GM19193 (cell line): ENCODE measurements around the gene VPS41.

Experiments used
- POLR2A ChIP-seq: IDR thresholded peaks from 4 replicates; pipeline ENCODE4 v1.6.1; 2011; ENCODE audit not compliant: insufficient read depth, insufficient read length; ENCODE audit errors: extremely low read depth

VPS41 gene

GRCh38 chr7:38881947-38882684 lies 26.9 kb downstream of the VPS41 start:
- no peak for TF ChIP-seq POLR2A

DNA sequence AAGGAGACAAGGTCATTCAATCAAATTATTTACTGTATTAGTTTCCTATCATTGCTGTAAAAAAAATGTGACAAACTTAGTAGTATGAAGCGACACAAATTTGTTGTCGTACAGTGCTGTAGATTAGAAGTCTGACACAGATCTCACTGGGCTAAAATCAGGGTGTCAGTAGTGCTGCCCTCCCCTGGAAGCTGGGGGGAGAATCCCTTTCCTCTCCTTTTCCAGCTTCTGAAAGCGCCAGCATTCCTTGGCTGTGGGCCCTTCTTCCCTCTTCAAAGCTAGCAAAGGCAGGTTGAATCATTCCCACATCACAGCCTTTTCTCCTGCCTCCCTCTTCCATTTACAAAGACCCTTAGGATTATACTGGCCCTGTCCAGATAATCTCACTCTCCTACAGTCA lies 28.0 kb downstream of the VPS41 start:
- no peak for TF ChIP-seq POLR2A

DNA sequence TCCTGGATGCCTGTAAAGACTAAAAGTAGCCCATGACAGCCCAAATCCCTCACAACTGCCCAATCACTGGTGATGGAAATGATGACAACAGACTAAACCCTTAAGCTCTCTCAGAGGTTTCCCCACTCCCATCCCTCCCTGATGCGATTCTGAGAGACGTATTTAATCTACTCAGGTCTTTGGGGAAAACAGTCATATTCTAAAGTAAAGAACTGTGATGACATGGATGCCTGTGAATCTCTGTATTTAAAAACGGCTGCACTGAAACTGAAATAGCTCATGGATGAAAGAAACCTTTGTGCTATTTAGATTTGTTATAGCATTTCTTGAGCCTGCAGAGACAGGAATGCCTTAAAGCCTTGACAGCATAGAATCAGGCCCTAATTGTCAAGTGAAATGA lies 28.5 kb downstream of the VPS41 start:
- no peak for TF ChIP-seq POLR2A

DNA sequence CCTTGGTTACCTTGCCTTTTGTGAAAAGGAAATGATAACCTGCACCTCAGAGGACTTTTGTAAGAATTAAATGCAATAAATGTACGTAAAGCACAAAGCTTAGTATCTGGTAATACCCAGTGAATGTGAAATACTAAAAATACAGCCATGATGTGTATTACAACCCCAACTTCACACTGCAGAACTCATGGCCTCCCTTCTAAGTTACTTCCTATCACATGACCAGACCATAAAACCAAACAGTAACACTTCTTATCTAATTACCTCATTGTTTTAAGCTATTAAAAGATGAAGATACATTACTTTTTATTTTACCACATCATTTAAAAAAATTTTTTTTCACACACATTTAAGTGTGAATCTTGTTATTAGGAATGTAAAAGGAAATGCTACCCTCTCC lies 29.0 kb downstream of the VPS41 start:
- no peak for TF ChIP-seq POLR2A

DNA sequence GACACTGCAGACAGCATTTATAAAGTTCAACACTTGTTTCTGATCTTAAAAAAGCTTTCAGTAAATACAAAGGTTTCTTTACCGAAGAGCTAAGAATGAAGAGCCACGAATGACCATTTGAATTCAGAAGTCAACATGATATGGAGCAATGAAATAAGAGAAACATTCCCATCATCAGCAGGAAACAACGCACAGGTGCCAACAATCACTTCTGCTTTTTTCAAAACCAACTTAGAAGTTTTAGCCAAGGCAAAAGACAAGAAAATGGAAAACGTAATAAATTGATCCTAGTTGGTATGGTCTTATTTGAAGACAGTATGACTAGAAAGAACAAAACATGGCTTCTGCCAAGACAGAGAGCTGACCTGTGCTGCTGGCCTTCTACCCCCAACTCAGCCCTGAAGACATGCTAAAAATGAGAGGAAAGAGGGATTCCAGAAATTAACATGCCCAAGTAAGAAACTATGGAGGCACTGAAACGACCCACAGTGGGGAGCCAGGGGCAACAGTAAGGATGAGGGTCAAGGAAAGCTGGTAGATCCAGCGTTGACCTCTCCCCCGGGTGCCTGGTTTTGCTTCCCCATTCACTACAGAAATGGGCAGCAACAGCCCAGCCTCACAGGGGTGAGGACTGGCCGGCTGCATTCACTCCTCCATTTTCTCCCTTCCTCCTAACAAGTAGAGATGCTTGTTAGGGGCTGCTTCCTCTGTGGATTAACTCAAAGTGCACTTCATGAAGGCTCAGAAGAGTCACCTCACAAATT lies 30.1 kb downstream of the VPS41 start:
- no peak for TF ChIP-seq POLR2A

- no peak for TF ChIP-seq POLR2A
Measured at GRCh38 chr7:38873433-38873832, 35.6 kb downstream of the VPS41 start.

DNA sequence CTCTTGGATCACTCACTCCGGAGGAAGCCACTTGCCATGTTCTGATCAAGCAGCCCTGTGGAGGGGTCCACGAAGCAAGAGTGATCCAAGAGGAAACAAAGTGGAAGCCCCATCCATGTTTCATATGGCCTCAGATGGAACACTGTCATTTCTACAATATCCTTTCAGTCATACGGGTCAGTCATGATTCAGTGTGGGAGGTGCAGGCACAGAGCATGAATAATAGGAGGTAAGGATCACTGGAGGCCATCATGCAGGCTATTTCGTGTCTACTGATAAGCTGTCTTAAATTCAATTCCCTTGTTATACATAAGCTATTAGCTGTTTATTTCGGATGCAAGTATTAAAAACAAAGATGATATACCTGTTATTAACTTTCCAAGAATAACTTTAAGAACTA lies 36.8 kb downstream of the VPS41 start:
- TF ChIP-seq POLR2A: no peak

GRCh38 chr7:38870147-38870546 lies 38.8 kb downstream of the VPS41 start:
- no peak for TF ChIP-seq POLR2A

GRCh38 chr7:38863601-38864291 lies 45.2 kb downstream of the VPS41 start:
- no peak for TF ChIP-seq POLR2A

DNA sequence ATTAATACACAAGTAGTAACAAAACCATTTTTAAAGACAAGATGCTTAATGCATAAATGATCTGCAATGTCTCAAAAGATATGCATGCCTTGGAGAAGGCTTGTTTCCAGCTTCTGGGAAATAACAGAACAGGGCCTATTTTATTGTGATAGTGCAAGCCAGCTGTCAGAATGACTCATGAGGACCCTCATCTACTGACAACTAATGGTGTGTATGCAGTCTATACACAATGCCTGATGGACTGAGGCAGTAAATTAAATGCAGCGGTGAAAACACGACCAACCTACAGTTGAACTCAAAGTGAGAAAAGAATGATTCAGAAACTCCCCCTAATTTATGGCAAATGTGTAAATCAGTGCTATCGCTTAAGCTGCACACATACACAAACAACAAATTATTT lies 46.3 kb downstream of the VPS41 start:
- no peak for TF ChIP-seq POLR2A

- no peak for TF ChIP-seq POLR2A
Measured at GRCh38 chr7:38858259-38858884, 50.6 kb downstream of the VPS41 start.

GRCh38 chr7:38855867-38856266 lies 53.1 kb downstream of the VPS41 start:
- TF ChIP-seq POLR2A: no peak

DNA sequence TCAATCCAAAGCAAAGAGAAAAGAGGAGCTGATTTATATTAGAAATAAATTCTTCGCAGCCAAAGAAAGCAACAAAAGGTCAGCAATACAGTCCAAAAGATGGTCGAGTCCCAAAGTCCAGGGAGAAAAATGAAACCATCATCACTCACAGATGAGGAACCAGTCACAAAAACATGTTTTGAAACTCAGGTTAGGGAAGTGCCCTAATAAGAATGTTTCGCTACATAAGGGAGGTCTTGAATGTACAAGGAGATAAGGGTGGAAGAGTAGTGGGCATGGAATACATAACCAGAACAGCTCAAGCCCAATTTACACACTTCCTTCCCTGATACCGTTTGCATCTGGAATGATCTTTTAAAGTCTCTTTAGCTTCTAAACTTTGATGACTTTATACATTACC lies 53.6 kb downstream of the VPS41 start:
- no peak for TF ChIP-seq POLR2A

GRCh38 chr7:38851321-38851720 lies 57.7 kb downstream of the VPS41 start:
- TF ChIP-seq POLR2A: no peak

- no peak for TF ChIP-seq POLR2A
Measured at GRCh38 chr7:38846280-38846679, 62.7 kb downstream of the VPS41 start.
